ENCODE measurements around the gene GDA.

Gene GDA

GRCh38 chr9:72168075-72168474, 18.8 kb downstream of the GDA start:
- TF ChIP-seq TAF1 (IDR thresholded peaks at IDR 0.05; ENCODE audit: borderline replicate concordance, insufficient read depth, low read length) (no peak), FOXP2 (optimal IDR thresholded peaks at IDR 0.05; ENCODE audit: borderline replicate concordance, extremely low read depth, extremely low read length, insufficient read depth) (no peak), POLR2AphosphoS5 (IDR thresholded peaks at IDR 0.05; ENCODE audit: low read depth, low read length) (no peak), SIN3A (IDR thresholded peaks at IDR 0.05; ENCODE audit: borderline replicate concordance, insufficient read depth, low read length) (no peak)
- TF ChIP-seq, protein P1, sequence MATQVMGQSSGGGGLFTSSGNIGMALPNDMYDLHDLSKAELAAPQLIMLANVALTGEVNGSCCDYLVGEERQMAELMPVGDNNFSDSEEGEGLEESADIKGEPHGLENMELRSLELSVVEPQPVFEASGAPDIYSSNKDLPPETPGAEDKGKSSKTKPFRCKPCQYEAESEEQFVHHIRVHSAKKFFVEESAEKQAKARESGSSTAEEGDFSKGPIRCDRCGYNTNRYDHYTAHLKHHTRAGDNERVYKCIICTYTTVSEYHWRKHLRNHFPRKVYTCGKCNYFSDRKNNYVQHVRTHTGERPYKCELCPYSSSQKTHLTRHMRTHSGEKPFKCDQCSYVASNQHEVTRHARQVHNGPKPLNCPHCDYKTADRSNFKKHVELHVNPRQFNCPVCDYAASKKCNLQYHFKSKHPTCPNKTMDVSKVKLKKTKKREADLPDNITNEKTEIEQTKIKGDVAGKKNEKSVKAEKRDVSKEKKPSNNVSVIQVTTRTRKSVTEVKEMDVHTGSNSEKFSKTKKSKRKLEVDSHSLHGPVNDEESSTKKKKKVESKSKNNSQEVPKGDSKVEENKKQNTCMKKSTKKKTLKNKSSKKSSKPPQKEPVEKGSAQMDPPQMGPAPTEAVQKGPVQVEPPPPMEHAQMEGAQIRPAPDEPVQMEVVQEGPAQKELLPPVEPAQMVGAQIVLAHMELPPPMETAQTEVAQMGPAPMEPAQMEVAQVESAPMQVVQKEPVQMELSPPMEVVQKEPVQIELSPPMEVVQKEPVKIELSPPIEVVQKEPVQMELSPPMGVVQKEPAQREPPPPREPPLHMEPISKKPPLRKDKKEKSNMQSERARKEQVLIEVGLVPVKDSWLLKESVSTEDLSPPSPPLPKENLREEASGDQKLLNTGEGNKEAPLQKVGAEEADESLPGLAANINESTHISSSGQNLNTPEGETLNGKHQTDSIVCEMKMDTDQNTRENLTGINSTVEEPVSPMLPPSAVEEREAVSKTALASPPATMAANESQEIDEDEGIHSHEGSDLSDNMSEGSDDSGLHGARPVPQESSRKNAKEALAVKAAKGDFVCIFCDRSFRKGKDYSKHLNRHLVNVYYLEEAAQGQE (IDR thresholded peaks at IDR 0.05; ENCODE audit: insufficient read depth in 1 of 2, low read depth in 2 of 2, low read length in 2 of 2), result no peak

DNA sequence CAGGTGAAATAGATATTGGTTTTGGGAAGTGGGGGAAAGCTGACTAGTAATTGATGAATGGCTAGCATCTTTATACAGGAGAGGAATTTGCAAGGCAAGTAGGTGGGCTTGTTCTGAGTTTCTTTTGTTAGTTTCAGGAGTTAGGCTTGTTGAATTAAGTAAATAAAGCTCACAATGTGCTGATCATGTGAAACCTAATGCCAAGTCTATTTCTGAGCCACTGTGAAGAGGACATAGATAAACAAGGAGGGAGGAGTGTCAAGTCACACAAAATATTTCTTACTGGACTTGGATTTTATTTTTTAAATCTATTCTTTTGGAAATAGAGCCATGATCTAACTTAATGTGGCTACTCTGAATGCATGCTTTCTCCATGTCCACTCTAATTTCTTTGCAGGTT, 19.9 kb downstream of the GDA start:
- TF ChIP-seq TAF1 (IDR thresholded peaks at IDR 0.05; ENCODE audit: borderline replicate concordance, insufficient read depth, low read length), result no peak
- TF ChIP-seq, protein P1 (IDR thresholded peaks at IDR 0.05; ENCODE audit: insufficient read depth in 1 of 2, low read depth in 2 of 2, low read length in 2 of 2), result no peak
- no peak for TF ChIP-seq POLR2AphosphoS5 (IDR thresholded peaks at IDR 0.05; ENCODE audit: low read depth, low read length)
- no peak for TF ChIP-seq FOXP2 (optimal IDR thresholded peaks at IDR 0.05; ENCODE audit: borderline replicate concordance, extremely low read depth, extremely low read length, insufficient read depth)
- no peak for TF ChIP-seq SIN3A (IDR thresholded peaks at IDR 0.05; ENCODE audit: borderline replicate concordance, insufficient read depth, low read length)

GRCh38 chr9:72173080-72173479, 23.8 kb downstream of the GDA start:
- TF ChIP-seq, protein P1 (IDR thresholded peaks at IDR 0.05; ENCODE audit: insufficient read depth in 1 of 2, low read depth in 2 of 2, low read length in 2 of 2), result no peak

GRCh38 chr9:72185561-72185960, 36.3 kb downstream of the GDA start:
- TF ChIP-seq TAF1 (IDR thresholded peaks at IDR 0.05; ENCODE audit: borderline replicate concordance, insufficient read depth, low read length), result no peak
- no peak for TF ChIP-seq POLR2AphosphoS5 (IDR thresholded peaks at IDR 0.05; ENCODE audit: low read depth, low read length)
- no peak for TF ChIP-seq SIN3A (IDR thresholded peaks at IDR 0.05; ENCODE audit: borderline replicate concordance, insufficient read depth, low read length)
- TF ChIP-seq FOXP2 (optimal IDR thresholded peaks at IDR 0.05; ENCODE audit: borderline replicate concordance, extremely low read depth, extremely low read length, insufficient read depth), result no peak
- TF ChIP-seq, protein P1 (IDR thresholded peaks at IDR 0.05; ENCODE audit: insufficient read depth in 1 of 2, low read depth in 2 of 2, low read length in 2 of 2), result no peak

- no peak for TF ChIP-seq TAF1 (IDR thresholded peaks at IDR 0.05; ENCODE audit: borderline replicate concordance, insufficient read depth, low read length)
- TF ChIP-seq FOXP2 (optimal IDR thresholded peaks at IDR 0.05; ENCODE audit: borderline replicate concordance, extremely low read depth, extremely low read length, insufficient read depth), result no peak
- TF ChIP-seq SIN3A (IDR thresholded peaks at IDR 0.05; ENCODE audit: borderline replicate concordance, insufficient read depth, low read length), result no peak
- no peak for TF ChIP-seq POLR2AphosphoS5 (IDR thresholded peaks at IDR 0.05; ENCODE audit: low read depth, low read length)
- TF ChIP-seq, protein P1 (IDR thresholded peaks at IDR 0.05; ENCODE audit: insufficient read depth in 1 of 2, low read depth in 2 of 2, low read length in 2 of 2), result no peak
Observed at GRCh38 chr9:72187121-72187695, 38.0 kb downstream of the GDA start.

Measured in PFSK-1 (cell line).